Measurements from ENCODE around the gene PDE4D. TPM values are rescaled to one million over a fixed set of nuclear protein-coding genes. Genes with fewer than 3 reads are reported as not detected.
"Not testable (repeated sequence)": the region's sequence is repeated elsewhere in the genome, so short reads cannot be mapped to it uniquely, and the experiment has no call there.

The PDE4D gene
- total RNA-seq, 1 experiment from 2014 or later: 4.9 TPM

DNA sequence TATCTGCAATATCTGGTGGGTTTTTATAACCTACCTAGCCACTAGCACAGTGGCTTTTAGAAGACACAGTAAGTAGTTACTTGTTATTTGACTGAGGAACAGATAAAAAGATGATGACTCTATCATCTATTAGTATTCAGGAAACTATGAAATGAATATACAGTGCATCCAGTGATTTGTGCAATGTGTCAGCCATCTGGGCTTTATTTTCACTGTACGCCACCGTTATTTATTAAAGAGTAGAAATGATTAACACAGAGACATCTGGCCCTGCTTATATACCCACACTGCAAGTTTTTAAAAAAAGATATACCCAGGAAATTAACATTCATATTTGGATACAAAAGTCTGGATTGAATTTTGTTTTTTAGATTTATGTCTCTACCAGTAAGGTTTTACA, 408.4 kb downstream of the PDE4D start:
- in situ Hi-C loops (cut with HindIII; ENCODE audit: low sequenced_read_pairs): no loop called here
- DNase-seq (ENCODE audit: low spot score): no peak

DNA sequence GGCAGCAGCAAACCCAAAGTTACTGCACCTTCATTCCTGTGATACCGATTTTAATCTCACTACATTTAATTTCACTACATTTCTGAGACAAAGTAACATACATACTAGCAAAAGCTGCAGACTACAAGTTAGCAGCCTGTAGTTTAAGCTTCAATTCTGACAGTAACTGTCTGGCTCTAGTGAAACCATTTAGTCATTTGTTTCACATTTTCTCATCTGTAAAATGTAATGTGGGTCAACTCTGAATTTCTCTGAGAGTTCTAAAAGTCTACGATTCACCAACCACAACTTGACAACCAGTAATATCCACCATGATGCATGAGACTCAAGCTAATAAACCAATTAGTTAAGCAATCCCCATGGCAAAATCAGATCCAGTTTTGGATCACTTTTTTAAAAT, 408.9 kb downstream of the PDE4D start:
- no peak for DNase-seq (ENCODE audit: low spot score)
- in situ Hi-C loops (cut with HindIII; ENCODE audit: low sequenced_read_pairs): no loop called here

DNA sequence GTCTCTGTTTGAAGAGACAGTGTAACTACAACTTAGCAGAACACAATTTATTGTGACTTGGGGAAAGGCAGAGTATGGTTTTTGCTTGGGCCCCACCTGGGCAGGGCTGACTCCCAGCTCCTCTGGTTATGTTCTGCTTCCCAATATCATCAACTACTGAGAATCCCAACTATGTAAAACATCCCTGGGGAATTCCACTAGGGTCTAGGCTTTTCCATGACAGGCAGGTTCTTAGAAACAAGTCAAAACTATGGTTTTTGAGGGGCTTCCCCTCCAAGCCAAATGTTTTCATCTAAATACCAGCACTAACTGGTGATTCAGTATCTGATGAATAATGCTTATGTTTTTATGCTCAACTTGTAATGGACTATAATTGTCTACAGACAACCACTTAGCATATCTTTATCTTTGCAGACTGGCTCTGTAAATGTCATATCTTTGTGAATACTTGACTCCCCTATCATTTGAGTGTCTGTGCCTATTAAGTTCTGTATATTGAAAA, 409.5 kb downstream of the PDE4D start:
- in situ Hi-C loops (cut with HindIII; ENCODE audit: low sequenced_read_pairs): no loop called here
- no peak for DNase-seq (ENCODE audit: low spot score)

DNA sequence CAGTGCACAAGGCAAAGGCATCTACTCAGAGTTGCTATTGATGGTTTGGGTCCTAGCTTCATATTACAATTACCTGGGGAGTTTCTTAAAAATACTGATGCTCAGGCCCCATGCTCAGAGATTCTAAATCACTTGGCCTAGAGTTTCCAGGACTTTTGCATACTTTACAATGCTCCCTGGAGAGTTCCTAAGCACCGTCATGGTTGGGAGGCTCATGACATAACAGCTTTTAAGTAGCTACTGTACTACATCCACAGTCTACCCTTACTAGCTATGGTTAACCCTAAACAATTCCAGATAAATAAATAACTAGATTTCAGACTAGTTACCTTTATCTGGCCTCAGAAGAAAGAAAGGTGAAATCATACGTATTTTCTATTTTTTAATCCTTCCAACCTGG, 414.4 kb downstream of the PDE4D start:
- DNase-seq (ENCODE audit: low spot score): no peak
- in situ Hi-C loops (cut with HindIII; ENCODE audit: low sequenced_read_pairs): no loop called here

DNA sequence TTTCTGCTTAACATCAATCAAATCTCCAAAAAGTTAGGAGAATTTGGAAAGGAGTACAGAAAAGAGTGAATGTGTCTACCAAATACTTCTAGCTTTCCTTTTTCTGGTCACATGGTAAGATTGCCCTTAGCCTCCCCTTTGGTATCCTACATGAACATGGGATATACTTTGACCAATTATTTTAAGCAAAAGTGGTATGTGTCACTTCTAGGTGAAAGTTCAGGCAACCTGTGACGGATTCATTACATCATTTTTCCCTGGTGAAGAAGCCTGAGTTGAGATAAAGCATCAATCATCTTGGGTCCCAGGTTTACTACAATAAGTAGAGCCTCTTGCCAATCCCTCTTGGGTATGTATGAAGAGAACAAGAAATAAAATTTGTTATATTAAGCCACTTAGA, 419.2 kb downstream of the PDE4D start:
- in situ Hi-C loops (cut with HindIII; ENCODE audit: low sequenced_read_pairs): no loop called here
- DNase-seq (ENCODE audit: low spot score): no peak

DNA sequence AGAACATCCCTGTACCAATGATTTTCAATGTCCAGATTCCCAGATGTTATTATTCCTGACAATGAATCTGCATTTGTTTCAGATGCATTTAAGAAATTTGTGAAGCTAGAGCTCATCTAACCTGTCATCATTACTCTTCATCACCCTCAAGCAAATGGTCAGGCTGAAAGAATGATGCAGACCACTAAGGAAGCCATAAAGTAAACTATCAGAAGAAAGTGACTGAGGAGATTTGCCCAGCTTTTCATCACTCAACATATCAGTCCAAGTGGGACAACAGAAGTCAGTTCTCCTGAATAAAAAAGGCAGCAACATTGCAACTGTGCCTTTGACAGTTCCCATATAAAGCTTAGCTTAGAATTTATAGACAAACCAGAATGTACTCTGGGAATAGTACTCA, 419.9 kb downstream of the PDE4D start:
- DNase-seq (ENCODE audit: low spot score): no peak
- in situ Hi-C loops (cut with HindIII; ENCODE audit: low sequenced_read_pairs): no loop called here

DNA sequence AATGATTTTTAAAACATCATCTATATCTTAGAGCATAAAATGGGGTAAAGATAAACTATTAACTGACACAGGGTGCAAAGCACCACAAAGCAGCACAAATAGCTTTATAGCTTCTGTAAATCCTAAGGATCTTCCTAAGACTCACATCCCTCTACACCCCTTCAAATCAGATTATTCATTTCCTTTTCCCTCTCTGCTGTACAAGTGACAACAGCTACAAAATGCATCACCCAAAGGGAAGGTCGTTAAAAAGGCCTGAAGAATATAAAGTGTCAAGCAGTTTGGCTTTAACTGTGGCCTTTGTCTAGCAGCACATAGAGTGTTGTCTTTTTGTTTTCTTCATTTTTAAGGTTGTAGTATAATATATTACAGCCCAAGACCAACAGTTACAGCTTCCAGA, 422.1 kb downstream of the PDE4D start:
- DNase-seq (ENCODE audit: low spot score): no peak
- in situ Hi-C loops (cut with HindIII; ENCODE audit: low sequenced_read_pairs): no loop called here

DNA sequence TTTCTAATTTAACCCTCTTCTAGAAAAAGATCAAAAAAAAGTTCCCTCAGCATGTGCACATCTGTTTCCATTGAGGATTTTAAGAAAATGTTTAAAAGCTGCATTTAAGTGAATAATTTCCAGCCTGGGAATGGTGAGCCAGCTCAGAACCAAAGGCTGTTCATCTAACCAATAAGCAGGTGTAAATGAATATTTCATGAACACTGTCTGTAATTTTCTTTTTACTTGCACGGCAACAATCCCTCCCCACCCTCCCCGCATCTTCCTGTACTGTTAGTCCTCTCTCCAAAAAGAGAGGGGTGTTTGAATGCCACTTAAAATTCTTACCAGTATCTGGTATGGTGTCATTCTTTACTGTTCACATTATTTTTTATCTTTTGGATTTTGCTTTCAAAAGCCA, 425.6 kb downstream of the PDE4D start:
- in situ Hi-C loops (cut with HindIII; ENCODE audit: low sequenced_read_pairs): no loop called here
- DNase-seq (ENCODE audit: low spot score): no peak

DNA sequence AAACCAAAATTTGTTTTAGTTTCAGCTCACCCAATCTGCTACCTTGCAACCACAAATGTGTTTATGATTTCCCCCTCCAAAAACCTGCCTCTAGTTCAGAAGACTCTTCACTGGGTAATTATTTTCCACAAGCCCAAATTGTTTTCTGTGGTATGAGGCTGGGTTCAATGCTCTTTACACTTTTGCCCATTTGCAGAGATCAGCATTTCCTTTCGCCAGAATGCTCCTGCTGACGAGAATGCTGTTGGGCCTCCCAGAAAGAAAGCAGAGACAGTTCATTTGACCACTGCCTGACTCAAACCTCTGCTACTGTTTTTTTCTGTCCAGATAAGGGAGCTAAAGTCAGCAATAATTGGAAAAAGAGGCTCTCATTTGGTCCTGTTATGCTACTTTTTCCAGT, 427.3 kb downstream of the PDE4D start:
- in situ Hi-C loops (cut with HindIII; ENCODE audit: low sequenced_read_pairs): no loop called here
- no peak for DNase-seq (ENCODE audit: low spot score)

DNA sequence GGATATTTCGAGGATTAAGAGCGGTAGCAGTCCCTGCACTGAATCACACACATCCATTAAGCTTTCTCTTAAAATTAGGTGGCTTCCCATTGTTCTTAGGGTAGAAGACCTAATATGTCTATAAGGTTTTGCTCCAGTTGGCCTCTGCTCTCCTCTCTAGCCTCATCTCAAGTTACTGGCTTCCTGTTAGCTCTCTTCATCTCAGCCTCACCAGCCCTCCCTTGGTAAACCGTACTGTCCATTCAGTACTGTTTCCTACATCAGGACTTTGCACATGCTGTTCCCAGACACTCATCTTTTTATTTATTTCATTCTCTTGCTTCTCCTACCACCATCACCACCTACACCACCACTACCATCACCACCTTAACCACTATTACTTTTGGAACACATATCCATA, 428.6 kb downstream of the PDE4D start:
- in situ Hi-C loops (cut with HindIII; ENCODE audit: low sequenced_read_pairs): no loop called here
- DNase-seq (ENCODE audit: low spot score): no peak

DNA sequence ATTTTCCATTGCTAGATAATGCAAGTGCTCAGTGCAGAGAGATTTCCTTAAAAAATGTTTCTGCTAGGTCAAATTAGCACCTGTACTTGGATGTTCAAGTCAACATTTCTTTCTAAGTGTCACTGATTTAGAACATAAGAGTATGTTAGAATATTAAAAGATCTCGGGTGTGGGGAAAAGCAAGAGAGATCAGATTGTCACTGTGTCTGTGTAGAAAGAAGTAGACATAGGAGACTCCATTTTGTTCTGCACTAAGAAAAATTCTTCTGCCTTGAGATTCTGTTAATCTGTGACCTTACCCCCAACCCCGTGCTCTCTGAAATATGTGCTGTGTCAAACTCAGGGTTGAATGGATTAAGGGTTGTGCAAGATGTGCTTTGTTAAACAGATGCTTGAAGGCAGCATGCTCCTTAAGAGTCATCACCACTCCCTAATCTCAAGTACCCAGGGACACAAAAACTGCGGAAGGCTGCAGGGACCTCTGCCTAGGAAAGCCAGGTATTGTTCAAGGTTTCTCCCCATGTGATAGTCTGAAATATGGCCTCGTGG, 429.8 kb downstream of the PDE4D start:
- DNase-seq (ENCODE audit: low spot score); in situ Hi-C loops (cut with HindIII; ENCODE audit: low sequenced_read_pairs): not testable (repeated sequence)

DNA sequence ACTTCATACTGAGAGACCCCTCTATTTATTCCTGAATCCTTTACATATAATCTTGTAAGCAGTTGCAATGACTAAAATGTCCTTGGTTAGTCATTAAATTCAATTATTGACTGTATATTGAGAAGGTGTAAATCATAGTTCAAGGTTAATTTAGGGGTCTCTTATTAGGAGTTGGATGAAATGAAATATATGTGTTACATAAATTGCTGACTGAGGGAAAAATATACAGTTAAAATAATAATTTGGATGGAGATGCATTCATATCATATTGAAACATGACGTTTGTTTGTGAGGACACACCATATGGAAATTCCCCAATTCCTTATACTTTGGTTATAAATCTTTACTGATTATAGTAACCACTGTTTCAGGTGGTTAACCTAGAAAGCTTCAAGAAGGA, 430.6 kb downstream of the PDE4D start:
- in situ Hi-C loops (cut with HindIII; ENCODE audit: low sequenced_read_pairs): no loop called here
- no peak for DNase-seq (ENCODE audit: low spot score)

DNA sequence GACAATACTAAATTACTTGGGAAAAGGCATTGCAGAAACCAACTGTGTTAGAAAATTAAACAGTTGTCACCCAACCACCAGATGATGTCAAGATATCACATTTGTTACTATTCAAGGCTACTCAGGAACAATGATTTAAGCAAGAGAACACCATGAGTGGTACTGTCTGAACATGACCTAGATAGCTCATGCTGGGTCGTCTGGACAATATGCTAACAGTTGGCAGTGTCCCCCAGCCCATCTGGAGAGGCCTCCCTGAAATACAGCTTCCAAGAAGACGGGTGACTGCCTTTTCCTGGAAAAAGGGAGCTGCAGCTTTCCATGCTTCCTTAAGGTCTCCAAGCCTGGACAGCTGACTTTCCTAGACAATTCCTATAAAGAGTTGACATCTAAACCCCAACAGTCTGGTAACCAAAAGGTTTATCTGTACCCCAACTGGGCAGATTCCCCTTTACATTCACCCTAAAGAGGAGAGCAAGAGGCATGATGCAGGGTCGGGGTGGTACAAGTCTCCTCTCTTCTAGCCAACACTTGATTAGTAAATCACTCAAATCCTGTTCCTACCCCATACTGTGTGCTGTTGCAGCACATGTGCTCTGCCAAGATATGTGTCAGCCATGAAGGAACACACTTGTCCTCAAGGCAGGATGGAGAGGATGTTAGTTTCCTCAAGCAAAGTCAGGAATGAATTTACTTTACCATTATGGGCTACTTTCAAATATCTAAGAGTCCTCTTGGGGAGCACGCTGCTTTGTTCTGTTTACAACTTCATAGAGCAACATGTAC, 433.0 kb downstream of the PDE4D start:
- in situ Hi-C loops (cut with HindIII; ENCODE audit: low sequenced_read_pairs): no loop called here

DNA sequence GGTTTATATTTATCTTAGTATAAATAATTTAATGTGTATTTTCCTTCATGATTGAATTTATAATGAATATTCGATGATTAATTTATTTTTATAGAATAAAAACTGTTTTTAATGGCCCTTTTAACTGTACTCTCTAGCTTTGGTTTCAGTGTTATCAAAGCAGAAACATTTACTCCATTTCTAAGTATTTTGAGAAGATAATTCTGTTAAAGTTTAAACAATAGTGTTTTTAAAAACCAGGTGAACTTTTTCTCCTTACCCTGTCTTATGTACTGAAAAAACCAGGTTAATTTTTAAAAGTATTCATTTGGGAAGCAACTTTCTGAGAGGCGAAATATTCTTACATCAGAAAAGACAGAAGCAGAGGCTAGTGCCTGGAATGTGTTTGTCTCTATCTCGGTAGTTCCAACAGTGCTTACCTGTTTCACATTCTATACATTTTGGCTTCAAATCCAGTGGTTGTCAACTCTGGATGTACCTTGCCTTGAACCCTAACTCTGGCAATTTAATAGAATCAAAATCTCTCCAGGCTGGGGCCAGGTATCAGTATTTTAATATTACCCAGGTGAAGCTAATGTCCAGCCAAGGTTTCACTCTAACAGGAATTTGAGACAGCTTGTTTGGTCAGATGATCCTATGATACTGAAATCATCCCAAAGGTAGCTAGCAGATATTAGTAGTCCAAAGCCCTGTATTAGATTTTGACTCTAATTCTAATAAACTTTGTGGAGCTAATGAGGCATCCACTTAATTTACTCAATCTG, 434.4 kb downstream of the PDE4D start:
- in situ Hi-C loops (cut with HindIII; ENCODE audit: low sequenced_read_pairs): no loop called here
- DNase-seq (ENCODE audit: low spot score): no peak

More for the DNA sequence above, 433.0 kb downstream of the PDE4D start:
- DNase-seq (ENCODE audit: low spot score): peak; percentile 97

DNA sequence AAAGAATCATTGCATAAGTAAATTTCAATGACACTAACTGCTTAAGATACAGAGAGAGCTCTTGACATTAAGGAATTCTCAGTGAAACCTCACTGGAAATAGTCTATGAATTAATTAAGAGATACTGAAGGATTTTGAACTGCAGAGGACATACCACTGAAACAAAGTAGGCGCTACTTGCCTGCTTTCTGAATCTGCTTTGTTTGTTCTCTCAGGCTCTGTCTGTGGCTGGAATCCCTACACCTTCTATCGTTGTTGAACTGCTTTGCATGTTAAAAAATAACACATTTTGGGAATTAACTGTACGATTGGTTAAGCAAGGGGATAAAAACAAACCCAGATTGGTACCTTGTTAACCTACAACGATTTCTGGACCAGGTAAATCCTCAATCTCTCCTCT, 435.2 kb downstream of the PDE4D start:
- DNase-seq (ENCODE audit: low spot score): no peak
- in situ Hi-C loops (cut with HindIII; ENCODE audit: low sequenced_read_pairs): no loop called here

DNA sequence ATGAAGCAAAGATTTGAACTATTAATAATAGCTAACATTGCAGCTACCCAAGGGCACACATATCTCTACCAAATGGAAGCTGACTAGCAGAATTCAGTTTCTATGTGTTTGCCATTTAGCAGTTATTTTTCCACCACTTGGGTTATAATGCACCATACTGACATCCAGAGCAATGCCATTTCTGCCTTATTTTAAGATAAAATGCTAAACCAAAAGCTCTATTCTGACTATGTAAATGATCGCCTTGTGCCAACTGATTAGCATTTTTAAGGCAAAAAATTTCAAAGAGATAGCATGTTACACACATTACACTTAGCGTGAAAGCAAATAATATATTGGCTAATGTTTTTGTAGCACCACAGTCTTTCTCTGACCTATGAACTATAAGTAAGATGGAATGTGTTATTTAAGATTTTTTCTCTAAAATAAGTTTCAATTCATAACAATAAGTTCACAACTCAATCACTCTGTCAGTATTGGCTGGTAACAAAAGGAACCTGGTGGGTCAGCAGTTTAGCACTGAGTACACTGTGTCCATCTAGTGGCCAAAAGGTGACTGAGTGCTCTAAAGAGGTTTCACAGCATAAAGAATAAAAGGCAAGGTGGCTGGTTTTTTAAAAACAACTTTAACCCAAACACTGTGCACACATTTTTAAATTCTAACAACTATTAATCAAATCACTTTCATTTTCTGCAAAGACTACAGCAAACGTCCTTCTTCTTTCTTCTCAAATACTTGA, 443.5 kb downstream of the PDE4D start:
- no peak for DNase-seq (ENCODE audit: low spot score)
- in situ Hi-C loops (cut with HindIII; ENCODE audit: low sequenced_read_pairs): no loop called here

DNA sequence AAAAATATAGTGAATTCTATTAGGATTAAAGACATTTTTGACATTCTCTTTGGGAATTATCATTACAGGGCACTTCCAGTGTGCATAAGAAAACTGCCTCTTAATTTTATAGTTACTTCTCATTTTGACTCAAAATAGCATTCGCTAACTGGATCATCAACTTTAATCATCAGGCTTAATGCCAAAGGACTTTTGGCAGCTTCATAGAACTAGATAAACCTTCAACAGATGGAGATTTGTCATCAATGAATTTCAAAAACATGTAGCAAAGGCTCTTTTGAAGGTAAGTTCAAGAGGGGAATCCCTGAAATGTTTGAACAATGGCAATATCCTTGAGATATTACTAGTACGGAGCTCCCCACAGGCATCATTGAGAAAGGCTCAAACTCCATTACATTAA, 447.2 kb downstream of the PDE4D start:
- in situ Hi-C loops (cut with HindIII; ENCODE audit: low sequenced_read_pairs): no loop called here
- DNase-seq (ENCODE audit: low spot score): no peak

DNA sequence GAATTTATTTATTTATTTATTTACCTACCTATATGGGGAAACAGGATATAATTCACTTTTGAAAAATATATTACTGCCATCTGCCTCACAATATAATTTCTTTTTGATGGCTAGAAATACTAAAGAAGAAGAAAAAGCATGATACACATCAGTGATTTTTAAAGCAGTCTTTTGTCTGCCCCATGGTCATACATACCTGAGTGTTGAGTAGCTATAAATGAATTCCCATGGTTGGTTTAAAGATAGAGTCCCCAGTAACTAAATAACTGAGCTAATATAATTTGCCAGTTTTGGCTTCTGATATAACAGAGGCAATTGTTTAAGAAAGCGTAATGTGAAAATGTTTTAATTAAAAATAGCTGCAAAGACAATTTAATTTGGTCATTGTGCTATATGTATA, 447.8 kb downstream of the PDE4D start:
- in situ Hi-C loops (cut with HindIII; ENCODE audit: low sequenced_read_pairs): no loop called here
- no peak for DNase-seq (ENCODE audit: low spot score)

DNA sequence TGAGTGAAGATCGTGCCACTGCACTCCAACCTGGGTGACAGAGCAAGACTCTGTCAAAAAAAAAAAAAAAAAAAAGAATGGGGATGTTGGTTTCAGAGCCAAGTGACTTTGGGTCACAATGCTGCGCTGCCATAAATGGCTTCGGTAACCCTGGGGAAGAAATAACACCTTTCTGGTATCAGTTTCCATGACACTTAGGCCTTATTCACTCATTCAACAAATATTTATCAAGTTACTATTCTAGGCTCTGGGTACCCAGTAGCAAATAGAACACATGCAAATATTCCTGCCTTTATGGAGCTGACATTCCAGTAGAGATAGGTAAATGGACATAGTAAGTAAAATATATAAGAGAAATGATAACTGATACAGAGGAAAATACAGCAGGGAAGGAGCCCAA, 454.2 kb downstream of the PDE4D start:
- in situ Hi-C loops (cut with HindIII; ENCODE audit: low sequenced_read_pairs): no loop called here
- no peak for DNase-seq (ENCODE audit: low spot score)

DNA sequence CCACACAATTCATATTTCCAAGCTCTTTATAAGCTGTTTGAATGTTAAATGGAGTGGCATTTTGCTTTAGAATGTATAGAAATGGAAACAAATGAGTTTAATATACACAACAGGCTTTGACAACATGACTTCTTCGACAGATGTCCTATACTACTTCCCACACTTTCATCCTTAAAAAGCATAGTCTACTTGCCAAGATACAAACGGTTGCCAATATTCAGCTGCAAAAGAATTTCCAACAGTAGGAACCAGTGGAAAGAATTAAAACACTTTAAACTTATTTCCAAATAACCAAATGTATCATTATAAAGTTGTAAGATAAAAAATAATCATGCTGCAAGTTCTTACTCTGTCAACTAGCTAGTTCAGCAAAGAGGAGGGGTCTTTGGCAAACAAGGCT, 456.4 kb downstream of the PDE4D start:
- no peak for DNase-seq (ENCODE audit: low spot score)
- in situ Hi-C loops (cut with HindIII; ENCODE audit: low sequenced_read_pairs): no loop called here
